Measurements from ENCODE around the gene FMN1.

DNA sequence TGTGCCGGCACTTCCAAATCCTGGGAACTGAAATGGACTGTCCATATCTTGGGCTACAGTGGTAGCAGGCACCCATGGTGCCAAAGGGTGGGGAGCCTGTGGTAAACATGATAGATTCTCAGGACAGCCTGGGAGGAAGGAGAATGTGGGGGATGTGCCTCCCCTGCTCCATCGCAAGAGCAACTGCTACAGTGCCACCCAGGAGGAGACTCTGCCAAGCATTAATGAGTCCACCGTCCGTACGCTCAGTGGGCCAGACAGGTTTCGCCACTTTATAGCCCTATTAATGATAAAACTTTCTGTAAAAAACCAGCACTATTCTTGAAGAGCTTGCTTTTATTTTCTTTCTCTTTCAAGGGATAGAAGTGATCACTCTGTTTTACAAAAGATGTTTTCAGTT is 75.2 kb downstream of the FMN1 start:
- TF ChIP-seq, protein P1, sequence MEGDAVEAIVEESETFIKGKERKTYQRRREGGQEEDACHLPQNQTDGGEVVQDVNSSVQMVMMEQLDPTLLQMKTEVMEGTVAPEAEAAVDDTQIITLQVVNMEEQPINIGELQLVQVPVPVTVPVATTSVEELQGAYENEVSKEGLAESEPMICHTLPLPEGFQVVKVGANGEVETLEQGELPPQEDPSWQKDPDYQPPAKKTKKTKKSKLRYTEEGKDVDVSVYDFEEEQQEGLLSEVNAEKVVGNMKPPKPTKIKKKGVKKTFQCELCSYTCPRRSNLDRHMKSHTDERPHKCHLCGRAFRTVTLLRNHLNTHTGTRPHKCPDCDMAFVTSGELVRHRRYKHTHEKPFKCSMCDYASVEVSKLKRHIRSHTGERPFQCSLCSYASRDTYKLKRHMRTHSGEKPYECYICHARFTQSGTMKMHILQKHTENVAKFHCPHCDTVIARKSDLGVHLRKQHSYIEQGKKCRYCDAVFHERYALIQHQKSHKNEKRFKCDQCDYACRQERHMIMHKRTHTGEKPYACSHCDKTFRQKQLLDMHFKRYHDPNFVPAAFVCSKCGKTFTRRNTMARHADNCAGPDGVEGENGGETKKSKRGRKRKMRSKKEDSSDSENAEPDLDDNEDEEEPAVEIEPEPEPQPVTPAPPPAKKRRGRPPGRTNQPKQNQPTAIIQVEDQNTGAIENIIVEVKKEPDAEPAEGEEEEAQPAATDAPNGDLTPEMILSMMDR (IDR thresholded peaks at IDR 0.05) = no peak
- TF ChIP-seq ATF1 (CRISPR knock-in tag; IDR thresholded peaks at IDR 0.05) = no peak
- TF ChIP-seq NFYB (CRISPR knock-in tag; conservative IDR thresholded peaks at IDR 0.05; ENCODE audit: low read depth) = no peak
- no peak for TF ChIP-seq CREB1 (CRISPR knock-in tag; IDR thresholded peaks at IDR 0.05)
